ENCODE data around the gene EMID1.

Gene EMID1

DNA sequence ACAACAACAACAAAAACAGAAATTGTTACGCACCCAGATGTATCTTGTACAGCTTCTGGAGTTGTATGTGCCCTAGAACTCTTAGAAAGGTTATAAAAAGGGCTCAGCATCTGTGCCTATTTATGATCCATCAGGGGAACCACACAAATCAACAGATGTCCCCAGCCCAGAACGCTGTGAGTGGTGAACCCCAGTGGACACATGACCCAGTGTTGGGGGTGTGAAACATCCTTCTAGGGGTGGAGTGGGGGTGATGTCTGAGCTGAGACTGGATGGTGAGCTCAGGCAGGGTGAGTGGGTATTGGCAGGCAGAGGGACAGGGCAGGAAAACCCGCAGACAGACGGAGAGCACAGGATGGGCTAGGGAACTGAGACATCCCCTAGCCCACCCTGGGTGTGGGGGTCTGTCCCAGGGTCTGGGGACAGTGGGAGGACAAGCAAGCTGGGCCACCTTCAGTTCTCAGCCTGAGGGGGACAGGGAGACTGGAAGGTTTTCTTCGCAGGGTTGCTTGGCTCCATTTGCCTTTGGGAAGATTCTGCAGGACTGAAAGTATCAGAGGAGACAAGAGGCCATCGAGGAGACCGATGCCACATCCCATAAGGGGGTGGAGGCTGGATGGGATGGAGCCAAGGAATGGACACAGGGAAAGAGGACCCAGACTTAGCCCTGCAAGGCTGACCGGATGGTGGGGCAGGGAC lies 5.8 kb upstream of the EMID1 start:
- no peak overlapping the region for H3K4me3 ChIP-seq (ENCODE audit: low read depth, low read length)
- TF ChIP-seq, protein P1, sequence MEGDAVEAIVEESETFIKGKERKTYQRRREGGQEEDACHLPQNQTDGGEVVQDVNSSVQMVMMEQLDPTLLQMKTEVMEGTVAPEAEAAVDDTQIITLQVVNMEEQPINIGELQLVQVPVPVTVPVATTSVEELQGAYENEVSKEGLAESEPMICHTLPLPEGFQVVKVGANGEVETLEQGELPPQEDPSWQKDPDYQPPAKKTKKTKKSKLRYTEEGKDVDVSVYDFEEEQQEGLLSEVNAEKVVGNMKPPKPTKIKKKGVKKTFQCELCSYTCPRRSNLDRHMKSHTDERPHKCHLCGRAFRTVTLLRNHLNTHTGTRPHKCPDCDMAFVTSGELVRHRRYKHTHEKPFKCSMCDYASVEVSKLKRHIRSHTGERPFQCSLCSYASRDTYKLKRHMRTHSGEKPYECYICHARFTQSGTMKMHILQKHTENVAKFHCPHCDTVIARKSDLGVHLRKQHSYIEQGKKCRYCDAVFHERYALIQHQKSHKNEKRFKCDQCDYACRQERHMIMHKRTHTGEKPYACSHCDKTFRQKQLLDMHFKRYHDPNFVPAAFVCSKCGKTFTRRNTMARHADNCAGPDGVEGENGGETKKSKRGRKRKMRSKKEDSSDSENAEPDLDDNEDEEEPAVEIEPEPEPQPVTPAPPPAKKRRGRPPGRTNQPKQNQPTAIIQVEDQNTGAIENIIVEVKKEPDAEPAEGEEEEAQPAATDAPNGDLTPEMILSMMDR (IDR thresholded peaks at IDR 0.05; ENCODE audit: low read depth, low read length, missing control alignments) = no peak
- no peak for DNase-seq (ENCODE audit: low read depth)

DNA sequence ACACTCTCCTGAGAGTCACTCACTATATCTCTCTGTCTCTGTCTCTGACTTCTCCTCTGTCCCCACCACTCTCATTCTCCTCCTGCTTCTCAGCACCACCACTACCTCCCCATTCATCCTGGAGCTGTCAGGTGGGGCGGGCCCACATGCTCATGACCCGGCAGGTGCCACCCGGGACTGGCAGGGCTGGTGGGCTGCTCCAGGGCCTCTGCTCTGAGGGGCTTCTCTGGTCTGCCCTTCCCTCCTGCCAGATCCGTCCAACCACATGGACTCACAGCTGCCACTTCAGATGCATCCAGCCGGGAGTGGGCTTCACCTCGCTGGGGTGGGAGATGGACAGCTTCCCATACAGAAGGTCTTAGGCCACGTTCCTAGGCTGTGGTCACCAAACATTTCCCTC lies 4.8 kb upstream of the EMID1 start:
- TF ChIP-seq, protein P1 (IDR thresholded peaks at IDR 0.05; ENCODE audit: low read depth, low read length, missing control alignments) = no peak
- no peak for DNase-seq (ENCODE audit: low read depth)

DNA sequence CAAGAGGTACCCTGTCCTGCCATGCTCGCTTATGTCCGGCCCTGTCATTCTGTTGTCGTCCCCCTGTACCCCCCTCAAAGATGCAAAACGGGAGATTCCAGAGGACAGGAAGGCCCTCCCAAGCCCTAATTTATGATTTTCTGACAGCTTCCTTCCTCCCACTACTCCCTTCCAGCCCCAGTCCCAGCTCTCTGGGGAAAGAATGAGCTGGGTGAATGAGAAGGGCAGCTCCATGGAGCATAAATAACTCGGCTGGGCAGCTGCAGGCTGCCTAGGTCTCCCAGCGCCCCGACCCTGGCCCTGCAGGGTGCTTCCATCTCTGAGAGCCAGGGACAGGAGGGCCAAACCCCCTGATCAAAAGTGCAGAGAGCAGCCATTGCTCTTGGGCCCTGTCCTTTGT lies 3.9 kb upstream of the EMID1 start:
- TF ChIP-seq, protein P1 (IDR thresholded peaks at IDR 0.05; ENCODE audit: low read depth, low read length, missing control alignments) = no peak
- DNase-seq (ENCODE audit: low read depth) = no peak
- no peak overlapping the region for H3K4me3 ChIP-seq (ENCODE audit: low read depth, low read length)

More for the DNA sequence above, 4.8 kb upstream of the EMID1 start:
- no peak overlapping the region for H3K4me3 ChIP-seq (ENCODE audit: low read depth, low read length)

DNA sequence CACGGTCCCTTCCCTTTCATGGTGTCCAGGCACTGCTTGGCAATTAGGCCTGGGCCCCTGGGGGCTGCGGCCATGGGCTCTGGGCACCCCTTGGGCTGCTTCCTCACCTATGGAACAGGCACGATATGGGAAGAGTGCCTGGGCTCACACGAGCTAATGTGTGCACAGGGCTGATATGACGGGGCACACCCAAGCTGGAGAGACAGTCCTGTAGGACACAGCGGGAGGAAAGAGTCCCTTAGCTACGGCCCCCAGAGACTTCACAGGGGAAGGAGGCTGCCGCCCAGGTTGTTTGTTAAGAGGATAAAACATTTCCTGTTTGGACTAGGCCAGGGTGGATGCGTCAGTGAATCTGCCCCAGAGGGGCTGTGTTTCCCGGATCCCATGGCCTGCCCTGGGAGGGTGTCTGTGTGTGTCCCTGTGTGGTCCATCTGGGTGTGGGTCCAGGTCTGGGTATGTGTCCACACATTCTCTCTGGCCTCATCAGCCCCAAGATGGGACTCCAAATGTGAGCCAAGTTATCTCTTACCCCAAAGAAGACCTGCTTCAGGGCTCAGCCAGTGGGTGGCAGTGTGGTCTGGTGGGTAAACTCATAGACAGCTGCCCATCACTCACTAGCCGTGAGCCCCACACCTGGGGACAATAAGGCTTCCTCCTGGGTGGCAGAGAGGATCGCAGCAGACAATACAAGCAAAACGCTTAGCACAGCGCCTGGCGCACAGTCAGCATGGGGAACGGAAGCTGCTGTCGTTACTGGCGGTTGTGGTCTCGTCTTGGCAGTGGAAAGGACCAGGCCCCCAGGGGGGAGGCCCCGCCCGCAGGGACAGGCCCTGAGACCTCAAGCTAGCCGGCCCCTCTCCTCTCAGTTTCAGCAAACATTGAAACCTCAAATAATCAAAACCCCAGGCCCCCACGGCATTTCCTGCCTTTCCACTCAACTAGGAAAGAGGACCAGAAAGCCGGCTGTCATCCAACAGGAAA lies 3.2 kb upstream of the EMID1 start:
- DNase-seq (ENCODE audit: low read depth) = peak; percentile 87
- no peak overlapping the region for H3K4me3 ChIP-seq (ENCODE audit: low read depth, low read length)
- TF ChIP-seq, protein P1 (IDR thresholded peaks at IDR 0.05; ENCODE audit: low read depth, low read length, missing control alignments) = peak; percentile 60

DNA sequence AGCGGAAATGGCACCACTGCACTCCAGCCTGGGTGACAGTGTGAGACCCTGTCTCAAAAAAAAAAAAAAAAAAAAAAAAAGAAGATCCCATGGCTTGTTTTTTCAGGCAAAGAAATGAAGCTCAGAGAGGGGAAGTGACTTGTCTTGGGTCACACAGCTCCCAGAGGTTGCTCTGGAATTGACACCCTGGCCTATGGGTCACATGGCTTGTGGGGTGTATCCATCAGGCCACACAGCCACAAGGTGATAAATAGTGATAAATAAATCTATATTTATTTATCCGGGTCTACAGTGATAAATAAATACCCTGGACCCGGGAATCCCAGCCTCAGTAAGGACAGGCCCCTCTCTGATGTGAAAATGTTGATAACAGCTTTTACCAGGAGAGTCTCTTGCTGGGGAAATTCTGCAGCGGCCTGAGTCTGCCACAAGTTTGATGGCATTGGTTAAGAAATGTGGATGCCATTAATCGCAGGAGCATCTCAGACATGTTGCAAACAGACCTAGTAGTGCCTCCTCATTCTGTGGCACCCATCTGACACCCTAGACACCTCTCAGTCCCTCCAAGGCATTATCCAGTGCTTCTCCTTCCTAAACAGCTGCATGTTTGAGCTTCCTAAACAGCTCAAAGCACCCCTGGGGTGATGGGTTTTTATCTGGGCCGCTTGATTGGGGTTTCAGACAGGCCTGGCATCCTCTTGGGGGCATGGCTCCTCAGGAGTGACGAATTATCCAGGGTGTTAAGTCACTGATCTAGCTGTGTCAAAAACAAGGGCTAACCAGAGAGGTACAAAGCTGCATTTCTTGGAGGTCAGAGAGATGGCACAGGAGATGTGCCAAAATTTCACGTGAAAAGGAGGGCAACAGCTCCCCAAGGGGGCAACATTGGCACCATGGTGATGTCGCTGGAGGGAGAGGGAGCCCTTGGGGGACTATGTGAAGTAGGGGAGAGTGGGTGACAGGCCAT lies 1.9 kb upstream of the EMID1 start:
- H3K4me3 ChIP-seq (ENCODE audit: low read depth, low read length) = no peak overlapping the region
- no peak for DNase-seq (ENCODE audit: low read depth)
- TF ChIP-seq, protein P1 (IDR thresholded peaks at IDR 0.05; ENCODE audit: low read depth, low read length, missing control alignments) = no peak

DNA sequence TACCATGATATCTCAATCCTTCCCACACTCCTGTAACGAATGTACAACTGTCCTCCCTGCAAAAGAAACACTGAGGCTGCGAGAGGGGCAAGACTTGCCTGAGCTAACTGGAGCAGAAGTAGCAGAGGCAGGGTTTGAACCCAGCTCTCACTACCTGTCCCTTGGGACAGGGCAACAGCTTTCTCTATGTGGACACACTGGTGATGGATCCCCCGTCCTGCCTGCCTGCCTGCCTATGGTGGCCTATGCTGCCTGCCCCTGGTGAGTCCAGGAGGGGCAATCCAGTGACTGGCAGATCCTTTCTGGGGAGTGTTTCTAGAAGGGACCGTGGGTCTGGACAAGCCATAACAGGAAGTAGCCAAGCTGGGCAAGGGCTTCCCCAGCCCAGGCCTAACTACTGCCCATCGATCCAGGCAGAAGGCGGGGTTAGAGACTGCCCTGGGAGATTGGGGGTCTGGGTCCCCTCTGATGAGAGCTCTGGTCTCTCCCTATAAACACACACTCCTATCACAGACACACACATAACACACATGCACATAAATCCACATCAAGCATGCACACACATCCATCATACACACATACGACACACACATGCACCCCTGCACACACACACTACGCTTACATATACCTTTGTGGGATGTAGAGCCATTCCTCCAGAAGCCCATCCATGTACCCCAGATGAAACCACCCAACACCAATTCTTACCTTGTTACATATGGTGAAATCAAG lies 1.1 kb upstream of the EMID1 start:
- no peak for DNase-seq (ENCODE audit: low read depth)
- no peak overlapping the region; the same call in 1 of the 2 replicates for H3K4me3 ChIP-seq (ENCODE audit: low read depth, low read length)
- TF ChIP-seq, protein P1 (IDR thresholded peaks at IDR 0.05; ENCODE audit: low read depth, low read length, missing control alignments) = no peak

All from GM12864 (cell line).